SK-N-SH (cell line): ENCODE results near the gene DMBT1. TPM values are rescaled to one million over a fixed set of nuclear protein-coding genes. Genes with fewer than 3 reads are reported as not detected.

Source experiments
- CTCF ChIA-PET: fragments of 300-600, 350-600 bp; formaldehyde crosslinking; extraction: SDS; loops from one replicate; lab custom pipeline; 2021; lab: Yijun Ruan, JAX
- POLR2A ChIA-PET: fragments of 350-600 bp; sonication (Branson Sonifier 250); formaldehyde crosslinking; extraction: SDS; loops from one replicate; lab custom pipeline; 2020; ENCODE audit warnings: antibody characterized with exemption, inconsistent platforms; lab: Yijun Ruan, JAX
- DNase-seq: peaks from one replicate; pipeline ENCODE4 v3.0.0; 2012
- H2AFZ ChIP-seq: fragments of 200-600 bp; sonication (generic); 2 replicates; pipeline ENCODE4 v1.8.1; 2016; ENCODE audit warnings: antibody characterized with exemption, mild to moderate bottlenecking, low read depth
- H3F3A ChIP-seq: fragments of 200-600 bp; sonication (generic); replicated peaks from 2 replicates; pipeline ENCODE3; 2016; ENCODE audit warnings: antibody characterized with exemption, mild to moderate bottlenecking; ENCODE audit not compliant: insufficient read depth
- H3K27ac ChIP-seq, 2 experiments: fragments of 200-500 bp in 1 of 2; fragments of 200-600 bp in 1 of 2; sonication (Bioruptor generic) in 1 of 2; sonication (generic), shearing (Covaris generic) in 1 of 2; 2 replicates each; pipeline versions ENCODE4 v1.5.1 to v1.6.1; 2014 to 2016; ENCODE audit warnings: low read depth in 2 of 2, inconsistent platforms in 1 of 2, low read length in 1 of 2, mild to moderate bottlenecking in 1 of 2, mixed read lengths in 1 of 2
- H3K27me3 ChIP-seq: fragments of 200-600 bp; sonication (generic), shearing (Covaris generic); 2 replicates; pipeline ENCODE4 v1.6.1; 2016; ENCODE audit warnings: mixed run types; ENCODE audit not compliant: insufficient read depth
- H3K36me3 ChIP-seq, 2 experiments: fragments of 200-500 bp in 1 of 2; fragments of 200-600 bp in 1 of 2; sonication (Bioruptor generic) in 1 of 2; sonication (generic) in 1 of 2; replicated peaks in 1 of 2; 2 replicates each; pipeline versions ENCODE3 to v1.5.1; 2014 to 2016; ENCODE audit warnings: low read length in 1 of 2, mild to moderate bottlenecking in 1 of 2; ENCODE audit not compliant: insufficient read depth in 2 of 2, control insufficient read depth in 1 of 2
- H3K4me1 ChIP-seq, 2 experiments: fragments of 200-500 bp in 1 of 2; fragments of 200-600 bp in 1 of 2; sonication (Bioruptor generic) in 1 of 2; sonication (generic), shearing (Covaris generic) in 1 of 2; 2 replicates each; pipeline versions ENCODE4 v1.5.1 to v1.6.1; 2014 to 2016; ENCODE audit warnings: low read depth in 1 of 2, low read length in 1 of 2, mixed run types in 1 of 2; ENCODE audit not compliant: insufficient read depth in 2 of 2, control insufficient read depth in 1 of 2
- H3K4me2 ChIP-seq: fragments of 200-600 bp; sonication (generic), shearing (Covaris generic); 2 replicates; pipeline ENCODE4 v1.6.1; 2017; ENCODE audit warnings: mixed run types
- H3K4me3 ChIP-seq, 2 experiments: fragments of 200-500 bp in 1 of 2; fragments of 200-600 bp in 1 of 2; sonication (Bioruptor generic) in 1 of 2; sonication (generic), shearing (Covaris generic) in 1 of 2; 2 replicates each; pipeline versions ENCODE4 v1.5.1 to v1.8.1; 2014 to 2016; ENCODE audit warnings: low read depth in 2 of 2, inconsistent platforms in 1 of 2, low read length in 1 of 2, mild to moderate bottlenecking in 1 of 2, mixed read lengths in 1 of 2, moderate library complexity in 1 of 2
- H3K79me2 ChIP-seq: fragments of 200-600 bp; sonication (generic); 2 replicates; pipeline ENCODE4 v1.8.1; 2017; ENCODE audit warnings: mild to moderate bottlenecking; ENCODE audit not compliant: insufficient read depth
- H3K9ac ChIP-seq: fragments of 200-600 bp; sonication (generic); 2 replicates; pipeline ENCODE4 v1.6.1; 2017; ENCODE audit warnings: mixed run types
- H3K9me2 ChIP-seq: fragments of 200-600 bp; sonication (generic); 2 replicates; pipeline ENCODE4 v1.6.1; 2017; ENCODE audit warnings: mixed run types
- H3K9me3 ChIP-seq: fragments of 200-600 bp; sonication (generic); 2 replicates; pipeline ENCODE4 v1.6.1; 2017; ENCODE audit warnings: mixed run types, mild to moderate bottlenecking, moderate library complexity
- H4K20me1 ChIP-seq: fragments of 200-600 bp; sonication (generic); 2 replicates; pipeline ENCODE4 v1.6.1; 2017; ENCODE audit warnings: mild to moderate bottlenecking, mixed run types; ENCODE audit not compliant: insufficient read depth
- MAX ChIP-seq: IDR thresholded peaks from 2 replicates; pipeline ENCODE4 v1.4.0; 2012; ENCODE audit warnings: low read depth
- NFIC ChIP-seq: IDR thresholded peaks from 2 replicates; pipeline ENCODE4 v1.4.0; 2012; ENCODE audit warnings: borderline replicate concordance
- RAD21 ChIP-seq: IDR thresholded peaks from 2 replicates; pipeline ENCODE4 v1.6.1; 2012; ENCODE audit warnings: mild to moderate bottlenecking, low read length
- TAF1 ChIP-seq: IDR thresholded peaks from 2 replicates; pipeline ENCODE4 v1.6.1; 2012; ENCODE audit warnings: low read depth, mild to moderate bottlenecking, low read length, moderate library complexity, borderline replicate concordance
- USF1 ChIP-seq: IDR thresholded peaks from 2 replicates; pipeline ENCODE4 v1.4.0; 2012; ENCODE audit warnings: low read depth, borderline replicate concordance
- WGBS: methylation state at CpG from one replicate; pipeline ENCODE4 v1.1.6; 2017; ENCODE audit warnings: low lambda C conversion rate; 5-methylcytosine and 5-hydroxymethylcytosine counted together
- polyA plus RNA-seq, 3 experiments: library from polyadenylated mRNA; depleted of rRNA; stranded (reverse); fragments of >200 nt; gene quantifications; 2 replicates each; pipeline ENCODE4 v1.2.3, GENCODE V29; 2012
- TF ChIP-seq, protein P1 (sequence below): IDR thresholded peaks from 2 replicates; pipeline ENCODE4 v1.6.1; 2012; ENCODE audit warnings: mild to moderate bottlenecking, low read depth, low read length, moderate library complexity
- TF ChIP-seq, protein P2 (sequence below): fragments of 150-350 bp; IDR thresholded peaks from 2 replicates; pipeline ENCODE4 v1.6.1; 2017; ENCODE audit warnings: antibody characterized with exemption, low read length, low read depth, borderline replicate concordance

DMBT1 gene
- polyA plus RNA-seq, 1 of the 3 experiments (the other 2 are of a cell fraction) = not detected

DNA sequence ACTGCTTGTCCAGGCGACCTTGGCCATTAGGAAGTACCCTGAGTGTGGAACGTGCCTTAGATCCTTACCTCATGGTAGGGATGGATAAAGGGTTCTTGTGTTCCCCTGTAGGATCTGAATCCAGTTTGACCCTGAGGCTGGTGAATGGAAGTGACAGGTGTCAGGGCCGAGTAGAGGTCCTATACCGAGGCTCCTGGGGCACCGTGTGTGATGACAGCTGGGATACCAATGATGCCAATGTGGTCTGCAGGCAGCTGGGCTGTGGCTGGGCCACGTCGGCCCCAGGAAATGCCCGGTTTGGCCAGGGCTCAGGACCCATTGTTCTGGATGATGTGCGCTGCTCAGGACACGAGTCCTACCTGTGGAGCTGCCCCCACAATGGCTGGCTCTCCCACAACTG is 31.6 kb downstream of the DMBT1 start (continued):
- TF ChIP-seq, protein P1, sequence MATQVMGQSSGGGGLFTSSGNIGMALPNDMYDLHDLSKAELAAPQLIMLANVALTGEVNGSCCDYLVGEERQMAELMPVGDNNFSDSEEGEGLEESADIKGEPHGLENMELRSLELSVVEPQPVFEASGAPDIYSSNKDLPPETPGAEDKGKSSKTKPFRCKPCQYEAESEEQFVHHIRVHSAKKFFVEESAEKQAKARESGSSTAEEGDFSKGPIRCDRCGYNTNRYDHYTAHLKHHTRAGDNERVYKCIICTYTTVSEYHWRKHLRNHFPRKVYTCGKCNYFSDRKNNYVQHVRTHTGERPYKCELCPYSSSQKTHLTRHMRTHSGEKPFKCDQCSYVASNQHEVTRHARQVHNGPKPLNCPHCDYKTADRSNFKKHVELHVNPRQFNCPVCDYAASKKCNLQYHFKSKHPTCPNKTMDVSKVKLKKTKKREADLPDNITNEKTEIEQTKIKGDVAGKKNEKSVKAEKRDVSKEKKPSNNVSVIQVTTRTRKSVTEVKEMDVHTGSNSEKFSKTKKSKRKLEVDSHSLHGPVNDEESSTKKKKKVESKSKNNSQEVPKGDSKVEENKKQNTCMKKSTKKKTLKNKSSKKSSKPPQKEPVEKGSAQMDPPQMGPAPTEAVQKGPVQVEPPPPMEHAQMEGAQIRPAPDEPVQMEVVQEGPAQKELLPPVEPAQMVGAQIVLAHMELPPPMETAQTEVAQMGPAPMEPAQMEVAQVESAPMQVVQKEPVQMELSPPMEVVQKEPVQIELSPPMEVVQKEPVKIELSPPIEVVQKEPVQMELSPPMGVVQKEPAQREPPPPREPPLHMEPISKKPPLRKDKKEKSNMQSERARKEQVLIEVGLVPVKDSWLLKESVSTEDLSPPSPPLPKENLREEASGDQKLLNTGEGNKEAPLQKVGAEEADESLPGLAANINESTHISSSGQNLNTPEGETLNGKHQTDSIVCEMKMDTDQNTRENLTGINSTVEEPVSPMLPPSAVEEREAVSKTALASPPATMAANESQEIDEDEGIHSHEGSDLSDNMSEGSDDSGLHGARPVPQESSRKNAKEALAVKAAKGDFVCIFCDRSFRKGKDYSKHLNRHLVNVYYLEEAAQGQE = no peak
- TF ChIP-seq MAX = no peak
- no peak for TF ChIP-seq USF1

- ChIA-PET CTCF (no interaction called here), POLR2A (no interaction called here)
- Histone ChIP-seq H3K4me3 (no peak overlapping the region), H3K27ac (no peak overlapping the region), H3F3A (no peaks in the 10 kb centered on the region), H3K9me3 (no peaks in the 10 kb centered on the region), H3K9me2 (no peaks in the 10 kb centered on the region), H3K4me1 (no peaks in the 10 kb centered on the region), H4K20me1 (no peaks in the 10 kb centered on the region), H3K36me3 (no peaks in the 10 kb centered on the region), H3K27me3 (no peaks in the 10 kb centered on the region), H3K79me2 (no peaks in the 10 kb centered on the region), H3K4me2 (no peak overlapping the region), H2AFZ (no peak overlapping the region), H3K9ac (no peak overlapping the region)
- no peak for DNase-seq
- 25% methylated on average over 4 of the region's 10 CpGs for WGBS
- TF ChIP-seq USF1 (no peak), NFIC (no peak), TAF1 (no peak), RAD21 (no peak)
- TF ChIP-seq, protein P2, sequence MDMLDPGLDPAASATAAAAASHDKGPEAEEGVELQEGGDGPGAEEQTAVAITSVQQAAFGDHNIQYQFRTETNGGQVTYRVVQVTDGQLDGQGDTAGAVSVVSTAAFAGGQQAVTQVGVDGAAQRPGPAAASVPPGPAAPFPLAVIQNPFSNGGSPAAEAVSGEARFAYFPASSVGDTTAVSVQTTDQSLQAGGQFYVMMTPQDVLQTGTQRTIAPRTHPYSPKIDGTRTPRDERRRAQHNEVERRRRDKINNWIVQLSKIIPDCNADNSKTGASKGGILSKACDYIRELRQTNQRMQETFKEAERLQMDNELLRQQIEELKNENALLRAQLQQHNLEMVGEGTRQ = no peak
These were observed 57.1 kb downstream of the DMBT1 start for GRCh38 chr10:122617476-122618270.
